Smooth muscle cell (in vitro differentiated cells): Measurements from ENCODE around the gene CXorf58. TPM values are rescaled to one million over a fixed set of nuclear protein-coding genes. Genes with fewer than 3 reads are reported as not detected.
"Not testable (repeated sequence)": the region's sequence is repeated elsewhere in the genome, so short reads cannot be mapped to it uniquely, and the experiment has no call there.

ENCODE experiments used
- DNase-seq: peaks from one replicate; lab custom pipeline; 2025; ENCODE audit not compliant: unreplicated experiment; lab: John Stamatoyannopoulos, UW
- H2AFZ ChIP-seq: fragments of 200-600 bp; sonication (generic); 2 replicates; pipeline ENCODE4 v1.6.0; 2016; ENCODE audit warnings: antibody characterized with exemption, low read depth, mild to moderate bottlenecking
- H3F3A ChIP-seq: fragments of 200-600 bp; sonication (generic); 2 replicates; pipeline ENCODE4 v1.6.0; 2017; ENCODE audit warnings: antibody characterized with exemption, low read depth
- H3K27ac ChIP-seq: fragments of 200-600 bp; sonication (generic); 2 replicates; pipeline ENCODE4 v1.5.1; 2016; ENCODE audit warnings: low read depth, mild to moderate bottlenecking
- H3K27me3 ChIP-seq: fragments of 200-600 bp; sonication (generic); 2 replicates; pipeline ENCODE4 v1.6.1; 2016; ENCODE audit warnings: low read depth, mild to moderate bottlenecking
- H3K36me3 ChIP-seq: fragments of 200-600 bp; sonication (generic); 2 replicates; pipeline ENCODE4 v1.5.1; 2016; ENCODE audit warnings: low read depth
- H3K4me1 ChIP-seq: fragments of 200-600 bp; sonication (generic); 2 replicates; pipeline ENCODE4 v1.5.1; 2016; ENCODE audit warnings: low read depth
- H3K4me2 ChIP-seq: fragments of 200-600 bp; sonication (generic); 2 replicates; pipeline ENCODE4 v1.6.0; 2016; ENCODE audit warnings: mild to moderate bottlenecking
- H3K4me3 ChIP-seq: fragments of 200-600 bp; sonication (generic); 2 replicates; pipeline ENCODE4 v1.5.1; 2016; ENCODE audit warnings: mild to moderate bottlenecking
- H3K79me2 ChIP-seq: fragments of 200-600 bp; sonication (generic); 2 replicates; pipeline ENCODE4 v1.6.0; 2016; ENCODE audit warnings: low read depth, mild to moderate bottlenecking
- H3K9ac ChIP-seq: fragments of 200-600 bp; sonication (generic); 2 replicates; pipeline ENCODE4 v1.6.0; 2016; ENCODE audit warnings: low read depth
- H3K9me3 ChIP-seq: fragments of 200-600 bp; sonication (generic); replicated peaks from 2 replicates; pipeline ENCODE4 v1.5.1; 2016; ENCODE audit warnings: low read depth
- H4K20me1 ChIP-seq: fragments of 200-600 bp; sonication (generic); 2 replicates; pipeline ENCODE4 v1.6.0; 2016; ENCODE audit warnings: low read depth
- WGBS: methylation state at CpG from one replicate; pipeline ENCODE4 v1.1.7; 2016; ENCODE audit warnings: low lambda C conversion rate; 5-methylcytosine and 5-hydroxymethylcytosine counted together
- polyA plus RNA-seq: library from polyadenylated mRNA; unstranded; fragments of >200 nt; fragmentation: Nextera tagmentation; extraction: Ambion mirVana; gene quantifications from 2 replicates; pipeline ENCODE4 v1.2.1, GENCODE V29; 2016
- total RNA-seq: library from RNA; depleted of rRNA; stranded (reverse); fragments of >200 nt; gene quantifications from 2 replicates; pipeline ENCODE4 v1.2.3, GENCODE V29; 2014
- TF ChIP-seq, protein P1 (sequence below): fragments of 200-600 bp; sonication (generic); IDR thresholded peaks from 2 replicates; pipeline ENCODE4 v1.5.1; 2017; ENCODE audit warnings: borderline replicate concordance, mild to moderate bottlenecking, antibody characterized with exemption; ENCODE audit not compliant: insufficient read depth, poor library complexity, severe bottlenecking

CXorf58 gene, protein sequence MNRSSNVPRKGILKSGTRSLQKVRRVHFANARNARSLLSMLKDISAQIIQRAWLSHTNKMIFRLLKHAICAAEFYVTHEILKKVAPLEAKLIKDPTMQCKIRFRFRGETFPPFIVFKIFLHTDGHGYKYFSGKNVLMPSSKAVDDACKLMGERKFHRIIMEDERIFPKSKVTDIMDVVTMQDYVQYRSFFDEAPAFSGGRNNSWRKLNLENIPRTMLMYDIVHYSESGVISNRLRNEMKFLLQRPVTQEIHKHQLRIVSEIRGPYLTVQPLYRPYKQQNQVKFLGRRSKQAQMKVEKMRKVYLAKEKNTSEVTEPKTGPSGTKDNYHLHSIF
- total RNA-seq (not detected in 2 replicates), polyA plus RNA-seq (0.45 TPM in 1 of 2 replicates, not detected in the other)

DNA sequence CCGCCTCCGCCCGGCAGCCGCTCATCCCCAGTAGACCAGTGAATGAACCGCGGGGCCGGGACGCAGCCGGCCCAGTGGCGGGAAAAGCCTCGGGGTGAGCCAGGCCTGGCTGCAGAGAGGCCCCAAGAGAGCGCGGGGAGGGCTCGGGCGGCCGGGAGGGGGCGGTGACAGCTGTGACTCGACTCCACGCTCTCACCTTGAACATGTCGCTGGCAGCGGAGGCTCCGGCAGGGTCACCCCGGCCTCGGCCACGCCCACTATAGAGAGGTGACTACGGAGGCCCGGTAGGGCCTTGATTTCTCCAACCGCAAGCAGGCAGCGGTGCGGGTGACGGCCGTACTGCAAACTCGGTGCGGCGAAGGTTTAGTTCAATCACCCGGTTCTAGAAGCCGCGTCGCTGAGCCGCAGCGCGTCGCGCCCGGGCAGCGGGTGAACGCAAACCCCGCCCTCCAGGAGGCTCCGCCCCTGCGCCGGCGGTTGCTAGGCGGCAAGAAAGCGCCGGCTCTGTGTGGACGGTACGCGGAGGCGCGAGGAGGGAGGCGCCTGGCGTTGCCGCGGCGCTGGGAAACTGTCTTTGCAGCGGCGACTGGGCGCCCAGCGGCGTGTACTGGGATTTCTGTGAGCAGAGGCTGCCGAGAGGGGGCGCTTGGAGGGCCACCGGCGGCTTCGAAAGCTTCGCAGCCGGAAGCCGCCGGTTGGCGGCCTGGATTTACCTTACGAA lies at the start of gene CXorf58, which contains the start of gene APOO:
Gene CXorf58, plus strand, starts transcription at position 509 of the 721 bp plus-strand sequence. CDS start 2,297 bp downstream, outside the sequence.
Gene APOO, minus strand, starts transcription at position 441 of the 721 bp plus-strand sequence. Its CDS starts 236 bp downstream, at position 205.
- H2AFZ ChIP-seq = peak within 1 kb of the TSS; percentile 92
- H3K27me3 ChIP-seq = no peaks in the 10 kb centered on the region
- H3K79me2 ChIP-seq = peaks cover 12% of the 10 kb centered on the region
- peak within 1 kb of the TSS; percentile 98 for H3K4me2 ChIP-seq
- TF ChIP-seq, protein P1, sequence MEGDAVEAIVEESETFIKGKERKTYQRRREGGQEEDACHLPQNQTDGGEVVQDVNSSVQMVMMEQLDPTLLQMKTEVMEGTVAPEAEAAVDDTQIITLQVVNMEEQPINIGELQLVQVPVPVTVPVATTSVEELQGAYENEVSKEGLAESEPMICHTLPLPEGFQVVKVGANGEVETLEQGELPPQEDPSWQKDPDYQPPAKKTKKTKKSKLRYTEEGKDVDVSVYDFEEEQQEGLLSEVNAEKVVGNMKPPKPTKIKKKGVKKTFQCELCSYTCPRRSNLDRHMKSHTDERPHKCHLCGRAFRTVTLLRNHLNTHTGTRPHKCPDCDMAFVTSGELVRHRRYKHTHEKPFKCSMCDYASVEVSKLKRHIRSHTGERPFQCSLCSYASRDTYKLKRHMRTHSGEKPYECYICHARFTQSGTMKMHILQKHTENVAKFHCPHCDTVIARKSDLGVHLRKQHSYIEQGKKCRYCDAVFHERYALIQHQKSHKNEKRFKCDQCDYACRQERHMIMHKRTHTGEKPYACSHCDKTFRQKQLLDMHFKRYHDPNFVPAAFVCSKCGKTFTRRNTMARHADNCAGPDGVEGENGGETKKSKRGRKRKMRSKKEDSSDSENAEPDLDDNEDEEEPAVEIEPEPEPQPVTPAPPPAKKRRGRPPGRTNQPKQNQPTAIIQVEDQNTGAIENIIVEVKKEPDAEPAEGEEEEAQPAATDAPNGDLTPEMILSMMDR = peak; percentile 68
- peak; percentile 97 for DNase-seq
- H4K20me1 ChIP-seq = no peaks in the 10 kb centered on the region
- peaks cover 5% of the 10 kb centered on the region for H3K4me1 ChIP-seq
- H3K36me3 ChIP-seq = no peaks in the 10 kb centered on the region
- peaks cover 16% of the 10 kb centered on the region for H3F3A ChIP-seq
- no peaks in the 10 kb centered on the region for H3K9me3 ChIP-seq
- H3K9ac ChIP-seq = peak within 1 kb of the TSS; percentile 78
- H3K4me3 ChIP-seq = peak within 1 kb of the TSS; percentile 85
- under 1% methylated on average over 64 of the region's 81 CpGs for WGBS
- peak within 1 kb of the TSS; percentile 86 for H3K27ac ChIP-seq

DNA sequence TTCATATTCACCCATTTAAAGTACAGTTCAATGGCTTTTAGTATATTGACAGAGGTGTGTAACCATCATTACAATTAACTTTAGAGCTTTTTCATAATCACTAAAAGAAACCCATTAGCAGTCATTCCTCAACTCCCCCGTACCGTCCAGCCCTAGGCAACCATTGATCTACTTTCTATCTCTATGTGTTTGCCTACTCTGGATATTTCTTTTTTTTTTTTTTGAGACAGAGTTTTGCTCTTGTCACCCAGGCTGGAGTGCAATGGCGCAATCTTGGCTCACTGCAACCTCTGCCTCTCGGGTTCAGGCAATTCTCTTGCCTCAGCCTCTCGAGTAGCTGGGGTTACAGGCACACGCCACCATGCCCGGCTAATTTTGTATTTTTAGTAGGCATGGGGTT lies 48.6 kb upstream of the CXorf58 start:
- H3K4me2 ChIP-seq, H3K4me3 ChIP-seq, H3K27ac ChIP-seq, H3K4me1 ChIP-seq, H2AFZ ChIP-seq, H3F3A ChIP-seq, H3K36me3 ChIP-seq, H3K27me3 ChIP-seq, H4K20me1 ChIP-seq, DNase-seq, H3K9me3 ChIP-seq, H3K79me2 ChIP-seq, H3K9ac ChIP-seq: not testable (repeated sequence)
- 99% methylated on average over 7 of the region's 7 CpGs for WGBS

DNA sequence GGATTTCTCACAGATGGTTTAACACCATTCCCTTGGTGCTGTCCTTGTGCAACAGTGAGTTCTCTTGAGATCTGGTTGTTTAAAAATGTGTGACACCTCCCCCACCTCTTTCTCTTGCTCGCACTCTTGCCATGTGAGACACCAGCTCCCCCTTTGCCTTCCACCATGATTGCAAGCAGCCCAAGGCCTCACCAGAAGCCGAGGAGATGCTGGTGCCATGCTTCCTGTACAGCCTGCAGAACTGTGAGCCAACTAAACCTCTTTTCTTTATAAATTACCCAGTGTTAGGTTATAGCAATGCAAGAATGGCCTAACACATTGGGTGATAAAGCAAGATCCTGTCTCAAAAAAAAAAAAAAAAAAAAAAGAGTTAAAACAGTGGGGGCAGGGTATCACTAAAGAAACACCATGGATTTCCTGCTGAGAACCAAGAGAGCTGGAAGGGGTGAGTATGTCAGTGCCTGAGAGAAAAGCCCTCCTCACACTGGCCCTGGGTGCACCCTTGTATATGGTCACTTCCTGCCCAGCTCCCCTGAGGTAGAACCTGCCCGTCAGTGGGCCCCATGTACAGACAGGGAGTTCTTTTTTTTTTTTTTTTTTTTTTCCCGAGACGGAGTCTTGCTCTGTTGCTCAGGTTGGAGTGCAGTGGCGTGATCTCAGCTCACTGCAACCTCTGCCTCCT lies 46.5 kb upstream of the CXorf58 start:
- Histone ChIP-seq H3K79me2 (no peaks in the 10 kb centered on the region), H3K4me1 (no peaks in the 10 kb centered on the region), H3K27ac (no peak overlapping the region), H2AFZ (no peak overlapping the region), H3K4me2 (no peak overlapping the region), H3K9me3 (no peaks in the 10 kb centered on the region), H4K20me1 (no peaks in the 10 kb centered on the region), H3F3A (no peaks in the 10 kb centered on the region), H3K27me3 (no peaks in the 10 kb centered on the region), H3K9ac (no peak overlapping the region), H3K4me3 (no peak overlapping the region), H3K36me3 (no peaks in the 10 kb centered on the region)
- no peak for DNase-seq
- WGBS = 95% methylated on average over 6 of the region's 6 CpGs
- TF ChIP-seq, protein P1 = no peak

DNA sequence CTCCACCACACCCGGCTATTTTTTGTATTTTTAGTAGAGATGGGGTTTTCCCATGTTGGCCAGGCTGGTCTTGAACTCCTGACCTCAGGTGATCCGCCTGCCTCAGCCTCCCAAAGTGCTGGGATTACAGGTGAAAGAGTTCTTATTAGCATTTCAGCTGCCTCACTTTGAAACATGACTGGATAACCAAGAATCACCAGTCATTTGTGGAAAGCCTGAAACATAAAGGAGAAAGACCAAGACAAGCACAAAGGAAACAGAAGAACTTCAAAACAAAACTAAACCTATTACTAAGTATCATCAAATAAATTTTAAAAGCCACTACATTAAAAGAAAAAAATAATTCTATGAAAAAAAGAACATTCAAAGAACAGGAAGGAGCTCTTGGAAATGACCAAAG lies 45.9 kb upstream of the CXorf58 start:
- not testable (repeated sequence) for DNase-seq, H3K9ac ChIP-seq
- 98% methylated on average over 2 of the region's 2 CpGs for WGBS

More for the DNA sequence above, 45.9 kb upstream of the CXorf58 start:
- H4K20me1 ChIP-seq, H2AFZ ChIP-seq, H3K4me3 ChIP-seq, H3K4me2 ChIP-seq, H3K9me3 ChIP-seq, H3K79me2 ChIP-seq, H3K27ac ChIP-seq, H3F3A ChIP-seq, H3K36me3 ChIP-seq, H3K27me3 ChIP-seq, H3K4me1 ChIP-seq: not testable (repeated sequence)
